LNCaP clone FGC (cell line): ENCODE results near the gene PRKAR1B.

Source experiments
- DNase-seq: peaks from one replicate; pipeline ENCODE4 v3.0.0-alpha.2; 2011; ENCODE audit warnings: low read depth
- H3K4me3 ChIP-seq: 2 replicates; pipeline ENCODE4 v1.5.1; 2011; ENCODE audit warnings: mild to moderate bottlenecking, low read depth, low read length, control low read depth
- TF ChIP-seq, protein P1 (sequence below): IDR thresholded peaks from 2 replicates; pipeline ENCODE4 v1.5.1; 2012; ENCODE audit warnings: mild to moderate bottlenecking; ENCODE audit not compliant: control insufficient read depth, insufficient read depth; ENCODE audit errors: extremely low read depth

Gene PRKAR1B

GRCh38 chr7:543501-544337 lies 183.4 kb downstream of the PRKAR1B start:
- TF ChIP-seq, protein P1, sequence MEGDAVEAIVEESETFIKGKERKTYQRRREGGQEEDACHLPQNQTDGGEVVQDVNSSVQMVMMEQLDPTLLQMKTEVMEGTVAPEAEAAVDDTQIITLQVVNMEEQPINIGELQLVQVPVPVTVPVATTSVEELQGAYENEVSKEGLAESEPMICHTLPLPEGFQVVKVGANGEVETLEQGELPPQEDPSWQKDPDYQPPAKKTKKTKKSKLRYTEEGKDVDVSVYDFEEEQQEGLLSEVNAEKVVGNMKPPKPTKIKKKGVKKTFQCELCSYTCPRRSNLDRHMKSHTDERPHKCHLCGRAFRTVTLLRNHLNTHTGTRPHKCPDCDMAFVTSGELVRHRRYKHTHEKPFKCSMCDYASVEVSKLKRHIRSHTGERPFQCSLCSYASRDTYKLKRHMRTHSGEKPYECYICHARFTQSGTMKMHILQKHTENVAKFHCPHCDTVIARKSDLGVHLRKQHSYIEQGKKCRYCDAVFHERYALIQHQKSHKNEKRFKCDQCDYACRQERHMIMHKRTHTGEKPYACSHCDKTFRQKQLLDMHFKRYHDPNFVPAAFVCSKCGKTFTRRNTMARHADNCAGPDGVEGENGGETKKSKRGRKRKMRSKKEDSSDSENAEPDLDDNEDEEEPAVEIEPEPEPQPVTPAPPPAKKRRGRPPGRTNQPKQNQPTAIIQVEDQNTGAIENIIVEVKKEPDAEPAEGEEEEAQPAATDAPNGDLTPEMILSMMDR, result no peak
- no peak overlapping the region for H3K4me3 ChIP-seq
- no peak for DNase-seq

DNA sequence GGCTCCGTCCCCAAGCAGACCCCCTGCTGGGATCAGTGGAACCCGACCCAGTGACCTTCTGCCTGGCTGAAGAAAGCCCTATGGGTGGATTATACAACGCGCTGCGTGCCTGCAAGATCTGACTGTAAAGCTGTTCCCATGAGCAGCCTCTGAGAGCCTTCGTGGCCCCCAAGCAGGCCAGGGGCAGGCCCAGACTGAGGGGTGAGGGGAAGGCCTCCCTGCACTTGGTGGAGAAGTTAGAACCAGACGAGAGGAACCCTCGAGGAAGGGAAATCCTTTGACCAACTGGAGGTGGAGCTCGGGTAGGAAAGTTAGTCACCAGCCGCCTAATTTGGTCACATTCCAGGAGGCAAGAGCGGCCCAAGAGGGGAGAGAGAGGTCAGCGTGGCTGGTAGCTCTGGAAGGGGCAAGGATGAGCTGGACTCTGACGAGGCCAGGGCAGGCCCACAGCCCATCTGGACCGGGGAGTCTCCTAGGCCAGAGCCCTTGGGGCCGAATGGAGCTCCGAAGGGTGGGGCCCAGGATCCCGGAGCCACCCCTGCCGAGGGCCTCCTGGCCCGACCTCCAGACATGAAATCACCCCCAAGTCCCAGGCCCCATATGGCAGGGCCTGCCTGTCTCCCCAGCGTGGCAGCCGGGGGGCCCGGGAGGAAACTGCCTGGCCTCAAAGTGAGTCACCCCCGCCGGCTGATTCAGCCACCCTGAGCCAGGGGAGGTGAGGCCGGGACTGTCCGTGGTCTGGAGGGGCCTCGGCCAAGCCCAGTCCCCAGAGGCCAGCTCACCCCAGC lies 184.2 kb downstream of the PRKAR1B start:
- no peak for DNase-seq
- no peak overlapping the region for H3K4me3 ChIP-seq
- TF ChIP-seq, protein P1, result no peak

DNA sequence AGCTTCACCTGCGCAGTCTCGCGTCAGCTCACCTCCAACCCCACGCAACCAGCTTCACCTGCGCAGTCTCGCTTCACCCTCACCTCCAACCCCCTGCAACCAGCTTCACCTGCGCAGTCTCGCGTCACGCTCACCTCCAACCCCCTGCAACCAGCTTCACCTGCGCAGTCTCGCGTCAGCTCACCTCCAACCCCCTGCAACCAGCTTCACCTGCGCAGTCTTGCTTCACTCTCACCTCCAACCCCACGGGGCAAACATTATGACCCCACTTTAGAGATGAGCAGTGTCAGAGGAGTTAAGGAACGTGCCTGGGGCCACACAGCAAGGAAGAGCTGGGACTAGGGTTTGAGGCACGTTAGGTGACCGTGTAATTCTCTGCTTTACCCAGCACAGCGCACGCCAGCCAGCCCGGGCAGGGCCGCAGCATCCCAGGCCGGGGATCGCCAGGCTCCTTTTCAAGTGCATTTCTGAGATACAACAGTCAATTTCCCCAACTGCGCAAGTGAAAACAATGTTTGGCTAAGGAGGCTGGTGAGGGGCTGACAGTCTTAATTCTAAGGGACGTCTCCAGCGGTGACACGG lies 184.9 kb downstream of the PRKAR1B start:
- TF ChIP-seq, protein P1, result no peak
- no peak overlapping the region for H3K4me3 ChIP-seq
- DNase-seq, result no peak

DNA sequence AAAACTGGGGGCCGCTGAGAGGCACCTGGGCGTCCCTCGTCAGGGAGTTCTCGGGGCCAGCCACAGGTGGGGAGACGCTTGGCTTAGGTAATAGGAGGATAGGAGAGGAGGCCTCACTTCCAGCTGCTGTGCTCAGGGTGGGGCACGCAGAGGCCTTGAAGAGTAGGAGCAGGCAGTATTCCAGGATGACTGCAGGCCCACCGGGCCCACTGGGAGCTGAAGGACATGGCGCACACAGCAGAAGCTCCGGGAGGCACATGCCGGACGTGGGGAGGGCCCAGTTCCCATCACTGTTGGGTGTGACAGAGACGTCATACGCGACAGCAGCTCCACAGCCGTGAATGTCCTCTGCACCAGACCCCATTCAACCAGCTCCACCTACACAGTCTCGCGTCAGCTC lies 185.4 kb downstream of the PRKAR1B start:
- H3K4me3 ChIP-seq, result no peak overlapping the region
- no peak for DNase-seq
- TF ChIP-seq, protein P1, result no peak

DNA sequence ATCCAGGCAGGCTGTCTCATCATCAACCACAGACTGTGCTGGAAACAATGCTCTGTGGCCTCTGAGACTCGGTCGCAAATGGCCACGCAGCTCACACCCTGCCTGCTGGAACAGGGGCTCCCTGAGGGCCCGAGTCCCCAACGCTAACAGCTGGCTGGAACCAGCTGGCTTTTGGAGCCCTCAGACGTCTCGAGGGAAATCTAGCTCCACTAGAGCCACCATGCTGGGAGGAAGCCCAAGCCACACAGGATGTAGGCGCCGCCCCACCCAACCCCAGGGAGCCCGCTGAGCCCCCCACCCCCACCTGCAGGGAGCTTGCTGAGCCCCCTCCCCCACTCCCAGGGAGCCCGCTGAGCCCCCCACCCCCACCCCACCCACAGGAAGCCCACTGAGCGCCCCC lies 186.1 kb downstream of the PRKAR1B start:
- TF ChIP-seq, protein P1, result no peak
- H3K4me3 ChIP-seq, result no peak overlapping the region
- DNase-seq, result no peak

GRCh38 chr7:540579-540978 lies 186.5 kb downstream of the PRKAR1B start:
- no peak overlapping the region for H3K4me3 ChIP-seq
- TF ChIP-seq, protein P1, result no peak
- no peak for DNase-seq
